Measurements from ENCODE around the gene ATL1.
A peak's percentile ranks its signal among the peaks of the same experiment; 100 is the strongest.

Gene ATL1

DNA sequence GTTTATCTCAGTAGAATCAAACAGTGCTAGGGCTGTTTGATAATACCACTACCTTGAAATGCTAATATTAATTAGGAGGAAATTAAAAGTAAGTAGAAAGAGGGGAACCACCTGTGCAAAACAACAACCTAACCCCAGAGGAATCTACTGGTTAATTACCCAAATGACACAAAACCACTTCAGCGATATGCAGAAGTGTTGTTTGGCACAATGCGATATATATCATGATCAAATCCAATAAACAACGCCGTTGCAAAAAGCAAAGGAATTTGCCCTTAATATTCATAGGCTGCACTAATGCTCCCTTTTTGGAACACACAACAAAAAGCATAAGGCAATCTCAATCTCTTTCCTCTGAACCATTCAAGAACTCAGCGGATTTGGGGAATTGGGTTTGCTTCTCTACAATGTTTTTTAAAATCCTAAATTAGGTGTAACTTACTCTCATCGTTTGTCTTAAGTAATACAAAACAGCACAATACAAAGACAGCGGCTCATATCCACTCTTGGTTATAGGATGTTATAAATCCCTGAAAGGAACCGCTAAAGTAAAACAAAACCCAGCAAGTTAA lies 29.1 kb upstream of the ATL1 start:
- TF ChIP-seq, protein P1, sequence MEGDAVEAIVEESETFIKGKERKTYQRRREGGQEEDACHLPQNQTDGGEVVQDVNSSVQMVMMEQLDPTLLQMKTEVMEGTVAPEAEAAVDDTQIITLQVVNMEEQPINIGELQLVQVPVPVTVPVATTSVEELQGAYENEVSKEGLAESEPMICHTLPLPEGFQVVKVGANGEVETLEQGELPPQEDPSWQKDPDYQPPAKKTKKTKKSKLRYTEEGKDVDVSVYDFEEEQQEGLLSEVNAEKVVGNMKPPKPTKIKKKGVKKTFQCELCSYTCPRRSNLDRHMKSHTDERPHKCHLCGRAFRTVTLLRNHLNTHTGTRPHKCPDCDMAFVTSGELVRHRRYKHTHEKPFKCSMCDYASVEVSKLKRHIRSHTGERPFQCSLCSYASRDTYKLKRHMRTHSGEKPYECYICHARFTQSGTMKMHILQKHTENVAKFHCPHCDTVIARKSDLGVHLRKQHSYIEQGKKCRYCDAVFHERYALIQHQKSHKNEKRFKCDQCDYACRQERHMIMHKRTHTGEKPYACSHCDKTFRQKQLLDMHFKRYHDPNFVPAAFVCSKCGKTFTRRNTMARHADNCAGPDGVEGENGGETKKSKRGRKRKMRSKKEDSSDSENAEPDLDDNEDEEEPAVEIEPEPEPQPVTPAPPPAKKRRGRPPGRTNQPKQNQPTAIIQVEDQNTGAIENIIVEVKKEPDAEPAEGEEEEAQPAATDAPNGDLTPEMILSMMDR (IDR thresholded peaks at IDR 0.05; ENCODE audit: insufficient read depth, low read depth, low read length, missing control alignments), result no peak
- no peak for DNase-seq (ENCODE audit: low read depth)
- peak overlapping the region; percentile 78 for H3K4me3 ChIP-seq (ENCODE audit: low read length)

DNA sequence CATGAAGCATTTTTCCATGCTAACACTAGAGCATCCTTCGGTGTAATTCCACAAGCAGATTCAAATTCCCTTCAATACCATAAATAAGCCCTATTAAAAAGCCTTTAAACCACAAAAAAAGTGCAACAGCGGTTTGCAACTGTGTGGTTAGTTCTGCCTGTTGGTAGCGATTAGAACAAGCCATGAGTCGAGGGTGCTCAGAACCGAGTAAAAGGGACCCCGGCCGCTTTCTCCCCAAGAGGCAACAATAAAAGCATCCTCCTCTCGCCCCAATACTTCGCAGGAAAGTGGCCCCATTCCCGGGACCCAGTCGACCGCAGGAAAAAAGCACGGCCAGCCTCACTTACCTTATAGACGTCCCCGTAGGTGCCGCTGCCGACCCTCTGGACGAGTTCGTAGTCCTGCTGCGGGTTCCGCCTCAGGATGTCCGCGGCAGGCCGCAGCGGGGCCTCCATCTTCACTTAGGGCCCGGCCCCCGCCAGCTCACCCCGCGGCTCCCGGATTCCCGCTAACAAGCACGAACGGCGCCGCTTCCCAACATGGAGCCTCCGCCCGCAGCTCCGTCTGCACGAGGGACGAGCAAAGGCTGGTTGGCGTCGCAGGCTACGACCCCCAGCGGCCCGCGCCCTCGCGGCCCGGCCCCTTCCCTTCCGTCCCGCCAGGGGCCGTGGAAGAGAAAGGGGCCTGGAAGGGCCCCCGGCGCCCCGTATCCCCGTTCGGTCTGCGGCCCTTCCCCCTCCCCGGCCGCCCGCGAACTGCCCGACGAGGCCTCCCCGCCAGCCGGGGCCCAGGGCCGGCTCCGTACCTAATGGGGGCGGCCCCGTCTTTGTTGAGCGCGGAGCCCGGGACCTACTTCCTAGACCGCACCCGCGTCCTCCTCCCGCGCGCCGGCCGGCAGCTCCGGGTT lies 28.1 kb upstream of the ATL1 start:
- peak overlapping the region; percentile 78 for H3K4me3 ChIP-seq (ENCODE audit: low read length)
- peak; percentile 48 for DNase-seq (ENCODE audit: low read depth)
- TF ChIP-seq, protein P1 (IDR thresholded peaks at IDR 0.05; ENCODE audit: insufficient read depth, low read depth, low read length, missing control alignments), result no peak

DNA sequence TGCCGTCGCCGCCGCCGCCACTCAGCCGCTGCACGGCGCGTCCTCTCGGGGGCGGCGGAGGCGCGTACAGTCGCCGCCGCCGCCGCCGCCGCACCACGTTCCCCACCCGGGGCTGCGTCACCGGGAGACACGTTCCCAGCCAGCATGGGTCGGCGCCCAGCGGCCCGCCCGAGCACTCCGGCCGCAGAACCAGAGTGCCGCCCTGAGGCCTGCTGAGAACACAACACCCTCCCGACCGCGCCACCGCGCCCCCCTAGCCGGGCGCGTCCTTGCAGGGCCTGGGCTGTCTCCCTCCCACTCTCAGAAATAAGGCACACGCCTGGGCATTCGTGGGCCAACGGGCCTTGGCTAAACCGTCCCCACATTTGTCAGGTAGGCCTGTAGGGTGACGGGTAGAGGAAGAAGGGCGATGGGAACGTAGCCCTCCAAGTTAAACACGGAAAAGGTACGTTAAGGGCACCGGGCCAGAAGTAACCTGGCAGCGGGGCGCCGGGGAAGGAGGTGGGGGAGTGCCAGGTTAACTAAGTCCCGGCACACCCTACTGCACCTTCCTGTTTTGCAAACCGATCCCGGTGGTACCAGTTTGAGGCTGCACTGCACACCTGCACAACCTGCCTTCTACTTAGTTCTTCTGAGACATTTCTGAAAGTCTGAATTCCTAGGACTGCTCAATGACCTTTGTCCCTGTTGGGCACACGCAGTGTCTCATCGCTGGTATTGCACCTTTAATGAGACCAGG lies 27.3 kb upstream of the ATL1 start, which contains the start of gene MAP4K5:
Gene MAP4K5 (minus strand): TSS at position 68 of the 739 bp plus-strand sequence. CDS start 520 bp downstream, outside the sequence.
- H3K4me3 ChIP-seq (ENCODE audit: low read length), result peak within 1 kb of the TSS; percentile 78
- TF ChIP-seq, protein P1 (IDR thresholded peaks at IDR 0.05; ENCODE audit: insufficient read depth, low read depth, low read length, missing control alignments), result peak; percentile 67
- DNase-seq (ENCODE audit: low read depth), result peak; percentile 93

DNA sequence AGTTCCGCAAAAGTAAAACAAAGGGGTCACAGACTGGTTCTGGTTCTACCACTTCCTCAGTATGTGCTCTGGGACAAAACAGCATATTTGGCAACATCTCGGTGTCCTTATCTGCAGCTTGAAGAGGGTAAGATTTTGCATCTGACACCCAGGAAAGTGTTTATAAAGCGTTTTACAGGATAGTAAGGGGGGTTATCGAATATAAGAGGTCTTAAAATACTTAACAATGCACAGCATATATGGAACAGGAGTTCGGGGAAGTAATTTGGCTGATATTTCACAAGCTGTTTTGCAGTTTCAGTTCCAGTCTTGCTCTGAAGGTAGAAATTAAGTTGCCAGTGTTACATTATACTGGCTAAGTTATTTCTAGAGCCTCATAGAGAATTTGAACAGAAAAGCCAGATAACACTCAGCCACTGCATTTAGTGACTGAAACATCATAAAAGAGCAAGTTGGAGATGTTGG lies 26.7 kb upstream of the ATL1 start:
- TF ChIP-seq, protein P1 (IDR thresholded peaks at IDR 0.05; ENCODE audit: insufficient read depth, low read depth, low read length, missing control alignments), result no peak
- H3K4me3 ChIP-seq (ENCODE audit: low read length), result peak overlapping the region; percentile 78
- DNase-seq (ENCODE audit: low read depth), result no peak

DNA sequence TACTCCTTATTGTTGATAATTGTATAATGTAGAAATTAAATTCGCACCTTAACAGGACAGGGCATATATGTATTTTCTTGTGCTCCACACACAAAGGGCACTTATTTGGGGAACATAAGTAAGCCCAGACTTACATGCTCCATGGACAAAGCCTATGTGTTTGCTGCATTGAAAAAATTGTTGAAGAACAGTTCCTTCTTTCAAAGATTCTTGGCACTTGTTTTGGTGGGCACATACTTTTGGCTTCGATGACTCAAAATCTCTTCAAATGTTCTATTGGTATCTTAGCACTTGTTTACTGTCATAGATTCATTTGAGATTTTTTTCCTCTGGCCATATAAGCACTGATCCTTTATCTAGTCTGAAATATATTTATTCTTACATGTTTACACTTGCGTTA lies 26.1 kb upstream of the ATL1 start:
- no peak for DNase-seq (ENCODE audit: low read depth)

DNA sequence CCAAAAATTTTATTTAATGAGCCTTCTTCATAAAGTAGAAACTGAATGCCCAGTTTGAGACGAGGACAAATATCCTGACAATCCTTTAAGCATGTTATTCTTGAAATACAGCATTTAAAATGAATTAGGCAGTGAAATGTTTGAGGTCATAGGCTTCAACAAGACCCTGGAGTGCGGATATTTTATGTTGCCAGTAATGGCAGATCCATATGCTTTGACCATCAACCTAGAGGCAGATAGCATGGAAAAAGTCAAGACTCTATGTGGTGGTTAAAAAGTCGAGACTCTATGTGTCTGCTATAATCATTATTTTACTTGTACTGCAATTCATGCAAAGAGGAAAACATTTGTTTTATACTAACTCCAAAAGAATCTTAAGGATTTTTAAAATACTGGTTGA lies 25.5 kb upstream of the ATL1 start:
- TF ChIP-seq, protein P1 (IDR thresholded peaks at IDR 0.05; ENCODE audit: insufficient read depth, low read depth, low read length, missing control alignments), result no peak

More for the DNA sequence above, 26.1 kb upstream of the ATL1 start:
- TF ChIP-seq, protein P1 (IDR thresholded peaks at IDR 0.05; ENCODE audit: insufficient read depth, low read depth, low read length, missing control alignments), result no peak
- no peak overlapping the region for H3K4me3 ChIP-seq (ENCODE audit: low read length)

More for the DNA sequence above, 25.5 kb upstream of the ATL1 start:
- H3K4me3 ChIP-seq (ENCODE audit: low read length), result no peak overlapping the region
- DNase-seq (ENCODE audit: low read depth), result no peak

Data from epithelial cell of esophagus (primary cell).